PC-9 (cell line): ENCODE results near the gene PGS1. TPM values are rescaled to one million over a fixed set of nuclear protein-coding genes. Genes with fewer than 3 reads are reported as not detected.

Source experiments
- BruUV-seq: library from RNA; stranded (reverse); fragments of 400-500 nt; replicated peaks from 2 replicates; lab custom pipeline; 2021; lab: Mats Ljungman, UMichigan
- CTCF ChIA-PET: fragments of 300-600 bp; sonication (Branson Sonifier 250); formaldehyde crosslinking; loops from one replicate; lab custom pipeline; 2022; ENCODE audit warnings: antibody characterized with exemption; lab: Charles Lee
- POLR2A ChIA-PET: fragments of 300-600 bp; sonication (Branson Sonifier 250); formaldehyde crosslinking; loops from one replicate; lab custom pipeline; 2022; ENCODE audit warnings: antibody characterized with exemption; ENCODE audit not compliant: unreplicated experiment; lab: Charles Lee
- DNase-seq, 2 experiments: peaks; one replicate each; pipeline versions ENCODE4 v3.0.0 to v3.0.0-alpha.2; 2015 to 2022; ENCODE audit warnings: mixed read lengths in 1 of 2
- H2AFZ ChIP-seq: fragments of 200-600 bp; sonication (generic); 2 replicates; pipeline ENCODE4 v1.8.1; 2017; ENCODE audit warnings: antibody characterized with exemption
- H3F3A ChIP-seq: fragments of 200-600 bp; sonication (generic); 2 replicates; pipeline ENCODE4 v1.8.1; 2017; ENCODE audit warnings: antibody characterized with exemption, mild to moderate bottlenecking, low read depth; ENCODE audit not compliant: insufficient read depth
- H3K27ac ChIP-seq: fragments of 200-600 bp; sonication (generic); 2 replicates; pipeline ENCODE4 v1.6.1; 2016; ENCODE audit warnings: mixed run types
- H3K27me3 ChIP-seq: fragments of 200-600 bp; sonication (generic); 2 replicates; pipeline ENCODE4 v1.6.1; 2016; ENCODE audit warnings: low read depth, mixed run types; ENCODE audit not compliant: insufficient read depth
- H3K36me3 ChIP-seq: fragments of 200-600 bp; sonication (generic); 2 replicates; pipeline ENCODE4 v1.6.1; 2016; ENCODE audit warnings: low read depth, mixed run types
- H3K4me1 ChIP-seq: fragments of 200-600 bp; sonication (generic); replicated peaks from 2 replicates; pipeline ENCODE4 v1.6.1; 2016; ENCODE audit warnings: mixed run types; ENCODE audit not compliant: insufficient read depth
- H3K4me2 ChIP-seq: fragments of 200-600 bp; sonication (generic); 2 replicates; pipeline ENCODE4 v1.6.1; 2017; ENCODE audit warnings: mixed run types
- H3K4me3 ChIP-seq: fragments of 200-600 bp; sonication (generic); 2 replicates; pipeline ENCODE4 v1.6.1; 2016; ENCODE audit warnings: mixed run types
- H3K79me2 ChIP-seq: fragments of 200-600 bp; sonication (generic); 2 replicates; pipeline ENCODE4 v1.6.1; 2017; ENCODE audit warnings: low read depth, mixed run types
- H3K9me2 ChIP-seq: fragments of 200-600 bp; sonication (generic); 2 replicates; pipeline ENCODE4 v1.8.1; 2017; ENCODE audit warnings: mild to moderate bottlenecking; ENCODE audit not compliant: insufficient read depth
- H3K9me3 ChIP-seq: fragments of 200-600 bp; sonication (generic); 2 replicates; pipeline ENCODE4 v1.8.1; 2016; ENCODE audit warnings: low read depth; ENCODE audit not compliant: insufficient read depth
- H4K20me1 ChIP-seq: fragments of 200-600 bp; sonication (generic); 2 replicates; pipeline ENCODE4 v1.8.1; 2017; ENCODE audit not compliant: insufficient read depth
- EZH2 ChIP-seq: fragments of 200-600 bp; sonication (generic); IDR thresholded peaks from 2 replicates; pipeline ENCODE4 v1.8.0; 2017; ENCODE audit warnings: antibody characterized with exemption, low read depth
- intact Hi-C: fragments of 100-400 bp; cut with micrococcal nuclease; formaldehyde crosslinking; loops from one replicate; pipeline ENCODE4 v1.10.0; 2022; ENCODE audit not compliant: unreplicated experiment
- total RNA-seq: library from RNA; stranded (reverse); gene quantifications from 2 replicates; pipeline ENCODE4 v1.2.3, GENCODE V29; 2021
- TF ChIP-seq, protein P1 (sequence below): fragments of 200-600 bp; sonication (generic); conservative IDR thresholded peaks from 2 replicates; pipeline ENCODE4 v1.6.1; 2017; ENCODE audit warnings: mixed run types, antibody characterized with exemption, mild to moderate bottlenecking, moderate library complexity

Gene PGS1
- total RNA-seq, 1 experiment from 2014 or later, result 40.2 TPM

DNA sequence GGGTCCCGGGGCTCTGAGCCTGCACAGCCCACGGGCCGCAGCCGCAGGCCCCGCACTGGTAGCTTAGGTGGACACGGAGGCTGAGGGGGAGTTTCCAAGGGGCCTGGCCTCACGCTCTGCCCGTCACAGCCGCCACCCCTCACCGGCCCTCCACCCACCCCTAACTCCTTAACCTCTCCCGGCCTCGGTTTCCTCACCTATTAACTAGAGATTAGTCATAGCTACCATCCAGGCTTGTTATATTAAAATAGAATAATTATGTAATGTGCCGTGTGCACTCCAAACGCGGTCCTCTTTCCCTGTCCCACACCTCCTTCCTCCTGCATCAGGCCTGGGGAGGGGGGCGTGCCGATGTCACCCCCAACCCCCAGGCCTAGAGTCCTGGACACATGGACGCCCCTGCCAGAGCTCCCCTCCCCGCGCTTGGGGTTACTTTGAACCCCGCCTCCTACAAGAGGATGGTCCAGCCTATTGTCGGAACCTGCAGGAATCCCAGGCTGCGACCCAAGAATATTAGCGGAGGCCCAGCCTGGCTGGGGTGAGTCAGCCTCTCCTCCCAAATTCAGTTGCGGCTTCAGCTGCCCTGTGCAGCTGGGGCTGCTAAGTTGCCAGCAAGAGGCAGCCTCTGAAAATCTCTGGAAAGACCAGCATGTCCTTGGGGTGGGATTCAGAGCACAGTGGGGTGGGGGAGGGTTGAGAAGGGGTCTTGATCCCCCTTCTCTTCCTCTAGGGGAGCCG lies 35.8 kb upstream of the PGS1 start:
- intact Hi-C loops, result loop anchor here (1.0 kb wide), 1 partner anchor 18 kb away; the partner anchor contains the start of gene SOCS3
- H3K4me1 ChIP-seq, result peaks cover 73% of the 10 kb centered on the region
- H3K9me2 ChIP-seq, result no peaks in the 10 kb centered on the region
- H3F3A ChIP-seq, result peaks cover 57% of the 10 kb centered on the region
- TSS peak; percentile 25 for BruUV-seq
- H3K79me2 ChIP-seq, result peaks cover 3% of the 10 kb centered on the region; the same call in 1 of the 2 replicates
- peak overlapping the region; percentile 92 for H3K27ac ChIP-seq
- H2AFZ ChIP-seq, result 0 out of 2 replicates have a peak overlapping the region, but pooled peaks have one; percentile 58
- H4K20me1 ChIP-seq, result no peaks in the 10 kb centered on the region
- peak overlapping the region; percentile 80 for H3K4me2 ChIP-seq
- TF ChIP-seq EZH2, result no peak
- TF ChIP-seq, protein P1, sequence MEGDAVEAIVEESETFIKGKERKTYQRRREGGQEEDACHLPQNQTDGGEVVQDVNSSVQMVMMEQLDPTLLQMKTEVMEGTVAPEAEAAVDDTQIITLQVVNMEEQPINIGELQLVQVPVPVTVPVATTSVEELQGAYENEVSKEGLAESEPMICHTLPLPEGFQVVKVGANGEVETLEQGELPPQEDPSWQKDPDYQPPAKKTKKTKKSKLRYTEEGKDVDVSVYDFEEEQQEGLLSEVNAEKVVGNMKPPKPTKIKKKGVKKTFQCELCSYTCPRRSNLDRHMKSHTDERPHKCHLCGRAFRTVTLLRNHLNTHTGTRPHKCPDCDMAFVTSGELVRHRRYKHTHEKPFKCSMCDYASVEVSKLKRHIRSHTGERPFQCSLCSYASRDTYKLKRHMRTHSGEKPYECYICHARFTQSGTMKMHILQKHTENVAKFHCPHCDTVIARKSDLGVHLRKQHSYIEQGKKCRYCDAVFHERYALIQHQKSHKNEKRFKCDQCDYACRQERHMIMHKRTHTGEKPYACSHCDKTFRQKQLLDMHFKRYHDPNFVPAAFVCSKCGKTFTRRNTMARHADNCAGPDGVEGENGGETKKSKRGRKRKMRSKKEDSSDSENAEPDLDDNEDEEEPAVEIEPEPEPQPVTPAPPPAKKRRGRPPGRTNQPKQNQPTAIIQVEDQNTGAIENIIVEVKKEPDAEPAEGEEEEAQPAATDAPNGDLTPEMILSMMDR, result no peak
- H3K9me3 ChIP-seq, result no peaks in the 10 kb centered on the region
- H3K4me3 ChIP-seq, result peak overlapping the region; percentile 60; the same call in 1 of the 2 replicates
- H3K36me3 ChIP-seq, result no peaks in the 10 kb centered on the region
- POLR2A ChIA-PET, result interaction anchor here (0.7 kb wide), 3 partner anchors 25 to 41 kb away, joined by 3 read pairs; no protein-coding TSS in a partner anchor
- DNase-seq, result peak; percentile 53 to 70
- no peaks in the 10 kb centered on the region for H3K27me3 ChIP-seq
- CTCF ChIA-PET, result interaction anchor here (0.5 to 0.6 kb wide), 2 partner anchors 27 to 106 kb away, joined by 3 to 18 read pairs; no protein-coding TSS in a partner anchor

DNA sequence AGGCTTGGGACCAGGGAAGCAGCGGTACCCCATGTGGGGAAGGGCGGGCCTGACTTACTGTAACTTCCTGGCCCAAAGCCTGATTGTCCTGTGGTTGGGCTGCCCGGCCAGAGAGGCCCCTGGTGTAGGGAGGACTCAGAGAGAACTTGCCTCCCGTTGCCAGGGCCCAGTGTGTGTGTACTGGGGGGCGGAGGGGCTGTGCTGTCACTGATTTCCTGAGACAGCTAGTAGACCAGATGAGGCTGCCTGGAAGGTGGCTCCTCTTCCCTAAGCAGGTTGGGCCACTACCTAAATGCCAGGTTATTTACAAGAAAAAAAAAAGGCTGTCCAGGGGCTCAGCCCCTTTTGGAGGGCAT lies 35.3 kb upstream of the PGS1 start:
- intact Hi-C loops, result loop anchor here (1.0 kb wide), 1 partner anchor 17 kb away; the partner anchor contains the start of gene SOCS3
- H2AFZ ChIP-seq, result no peak overlapping the region
- CTCF ChIA-PET, result interaction anchor here (1.3 kb wide), 1 partner anchor 35 kb away, joined by 6 read pairs; no protein-coding TSS in a partner anchor

More for the DNA sequence above, 35.3 kb upstream of the PGS1 start:
- Histone ChIP-seq H3F3A (peaks cover 51% of the 10 kb centered on the region), H3K79me2 (peaks cover 3% of the 10 kb centered on the region; the same call in 1 of the 2 replicates), H4K20me1 (no peaks in the 10 kb centered on the region), H3K9me2 (no peaks in the 10 kb centered on the region), H3K4me1 (peaks cover 68% of the 10 kb centered on the region), H3K27ac (peak overlapping the region; percentile 92), H3K4me3 (peak overlapping the region; percentile 60; the same call in 1 of the 2 replicates), H3K27me3 (no peaks in the 10 kb centered on the region), H3K36me3 (no peaks in the 10 kb centered on the region), H3K9me3 (no peaks in the 10 kb centered on the region), H3K4me2 (peak overlapping the region; percentile 80)
- BruUV-seq, result no TSS peak
- DNase-seq, result peak in 1 of 2 experiments; percentile 62
- TF ChIP-seq EZH2, result no peak
- TF ChIP-seq, protein P1, result no peak
- POLR2A ChIA-PET, result interaction anchor here (0.5 to 0.7 kb wide), 2 partner anchors 26 to 41 kb away, joined by 3 read pairs; no protein-coding TSS in a partner anchor
